ENCODE results near the gene ARID4B.

DNA sequence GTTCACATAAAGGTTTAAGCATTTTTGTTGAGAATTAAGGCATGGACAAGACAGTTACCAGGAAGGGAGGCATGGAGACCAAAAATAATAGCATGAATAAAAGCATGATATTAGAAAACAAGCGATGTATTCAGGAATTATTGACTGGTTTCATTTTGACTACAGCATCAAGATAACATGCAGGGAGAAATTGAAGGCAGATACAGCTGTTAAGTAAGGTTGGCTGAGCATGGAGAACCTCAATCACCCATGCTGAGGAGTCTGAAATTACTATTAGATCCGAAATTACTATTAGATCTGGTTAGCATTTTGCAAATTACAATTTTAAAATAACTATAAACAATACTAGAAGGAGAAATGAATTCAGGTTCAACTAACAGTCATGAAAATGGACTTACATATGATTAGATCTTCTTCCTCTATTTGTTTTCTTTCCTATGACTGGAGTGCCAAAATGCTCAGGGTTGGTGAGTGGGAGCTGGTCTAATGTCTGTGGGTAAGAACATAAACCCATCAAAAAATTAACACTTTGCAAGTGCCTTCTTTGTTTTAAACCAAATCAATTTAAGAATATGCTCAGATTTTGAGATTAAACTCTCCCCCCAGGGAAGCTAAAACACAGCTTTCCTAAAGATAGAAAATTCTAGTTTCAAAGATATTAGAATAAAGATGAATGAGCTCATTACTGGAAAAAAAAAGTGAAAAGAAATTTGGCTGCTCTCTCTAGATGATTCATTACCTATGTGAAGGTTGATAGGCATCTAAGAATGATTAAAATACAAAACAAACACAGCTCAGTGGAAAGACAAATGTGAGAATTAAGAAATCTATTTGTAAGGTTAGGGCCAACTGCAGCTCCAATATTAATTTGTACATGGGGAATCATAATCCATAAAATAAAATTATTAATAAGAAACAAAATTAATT lies 81.7 kb downstream of the ARID4B start:
- TF ChIP-seq CTCF (IDR thresholded peaks at IDR 0.05), result no peak
- no peak for TF ChIP-seq ZFX (IDR thresholded peaks at IDR 0.05; ENCODE audit: borderline replicate concordance)
